Esophagus muscularis mucosa (tissue), 4 donors: Measurements from ENCODE around the gene PHF20. TPM values are rescaled to one million over a fixed set of nuclear protein-coding genes. Genes with fewer than 3 reads are reported as not detected.

Experiments used
- DNase-seq: peaks from one replicate; pipeline ENCODE4 v3.0.0-alpha.2; 2017; ENCODE audit errors: extremely low spot score
- H3K27ac ChIP-seq, 4 donors: fragments of 200-600 bp; sonication (generic); replicated peaks in 1 of 4; 1 replicate in 3 of 4; 2 replicates in 1 of 4; pipeline ENCODE4 v1.5.1; 2016 to 2019; ENCODE audit warnings: mild to moderate bottlenecking in 1 of 4
- H3K27me3 ChIP-seq, 4 donors: fragments of 200-600 bp; sonication (generic); one replicate each; pipeline versions ENCODE4 v1.5.1 to v1.6.0; 2016 to 2019
- H3K36me3 ChIP-seq, 4 donors: fragments of 200-600 bp; sonication (generic); one replicate each; pipeline ENCODE4 v1.5.1; 2016 to 2019
- H3K4me1 ChIP-seq, 4 donors: fragments of 200-600 bp; sonication (generic); one replicate each; pipeline ENCODE4 v1.5.1; 2016 to 2019
- H3K4me3 ChIP-seq, 4 donors: fragments of 200-600 bp; sonication (generic); 1 replicate in 2 of 4; 2 replicates in 2 of 4; pipeline ENCODE4 v1.5.1; 2016 to 2019; ENCODE audit warnings: mild to moderate bottlenecking in 4 of 4, moderate library complexity in 1 of 4
- H3K9me3 ChIP-seq, 4 donors: fragments of 200-600 bp; sonication (generic); 1 replicate in 3 of 4; 2 replicates in 1 of 4; pipeline ENCODE4 v1.5.1; 2016 to 2019
- CTCF ChIP-seq, 3 experiments: fragments of 200-600 bp in 2 of 3; fragments of 450-650 bp in 1 of 3; sonication (generic) in 2 of 3; IDR thresholded peaks; one replicate each; pipeline ENCODE4 v1.5.1; 2017 to 2019; ENCODE audit warnings: antibody characterized with exemption in 3 of 3, mild to moderate bottlenecking in 2 of 3, moderate library complexity in 1 of 3
- EP300 ChIP-seq: sonication (generic); formaldehyde crosslinking; IDR thresholded peaks from one replicate; pipeline ENCODE4 v1.6.1; 2017; ENCODE audit warnings: antibody characterized with exemption
- POLR2A ChIP-seq: fragments of 450-650 bp; IDR thresholded peaks from one replicate; pipeline ENCODE4 v1.6.1; 2017; ENCODE audit warnings: antibody characterized with exemption, moderate library complexity, mild to moderate bottlenecking, low read depth
- POLR2AphosphoS5 ChIP-seq, 2 donors: sonication (generic); formaldehyde crosslinking; IDR thresholded peaks; one replicate each; pipeline ENCODE4 v1.6.1; 2017; ENCODE audit warnings: antibody characterized with exemption in 2 of 2
- WGBS: methylation state at CpG from one replicate; pipeline ENCODE4 v1.1.5; 2018; 5-methylcytosine and 5-hydroxymethylcytosine counted together
- intact Hi-C: fragments of 100-400 bp; cut with DNase I; formaldehyde crosslinking; loops from one replicate; pipeline ENCODE4 v1.15.1; 2023
- total RNA-seq, 4 donors: library from RNA; depleted of rRNA; stranded (reverse); fragments of >200 nt; gene quantifications; one replicate each; pipeline versions ENCODE4 v1.1.0 to v1.2.1, GENCODE V29; 2016

PHF20 gene
- total RNA-seq, 4 donors from 2014 or later, result 45.9 to 62.2 (median 48.0) TPM

- Histone ChIP-seq H3K27me3 (no peaks in the 10 kb centered on the region), H3K36me3 (peaks cover 0 to 3% (median 0%) of the 10 kb centered on the region in 4 donors), H3K4me3 (no peak overlapping the region), H3K4me1 (peaks cover 5 to 16% (median 14%) of the 10 kb centered on the region in 4 donors), H3K27ac (no peak overlapping the region), H3K9me3 (no peaks in the 10 kb centered on the region)
- WGBS, result 92% methylated on average over 8 of the region's 8 CpGs
- DNase-seq, result no peak
- intact Hi-C loops, result loop anchor here (10.0 kb wide), 1 partner anchor 183 kb away; no protein-coding TSS in a partner anchor
- no peak for TF ChIP-seq POLR2A
- TF ChIP-seq CTCF (IDR thresholded peaks at IDR 0.05), result no peak
- no peak for TF ChIP-seq EP300
- TF ChIP-seq POLR2AphosphoS5 (IDR thresholded peaks at IDR 0.05), result no peak
These were observed 115.7 kb downstream of the PHF20 start for GRCh38 chr20:35887393-35888064.

- DNase-seq, result no peak
- intact Hi-C loops, result loop anchor here (10.0 kb wide), 1 partner anchor 184 kb away; no protein-coding TSS in a partner anchor
- Histone ChIP-seq H3K9me3 (no peaks in the 10 kb centered on the region), H3K4me3 (no peak overlapping the region), H3K36me3 (no peaks in the 10 kb centered on the region), H3K27me3 (no peaks in the 10 kb centered on the region), H3K4me1 (peaks cover 5 to 12% (median 9%) of the 10 kb centered on the region in 4 donors), H3K27ac (no peak overlapping the region)
- WGBS, result 100% methylated on average over 1 of the region's 1 CpG
- TF ChIP-seq POLR2AphosphoS5 (IDR thresholded peaks at IDR 0.05) (no peak), EP300 (no peak), POLR2A (no peak), CTCF (IDR thresholded peaks at IDR 0.05) (no peak)
These were observed 116.8 kb downstream of the PHF20 start for GRCh38 chr20:35888657-35889056.

- 84% methylated on average over 2 of the region's 2 CpGs for WGBS
- intact Hi-C loops, result no loop called here
- Histone ChIP-seq H3K4me1 (peaks cover 0 to 5% (median 0%) of the 10 kb centered on the region in 4 donors), H3K27me3 (no peaks in the 10 kb centered on the region), H3K27ac (no peak overlapping the region), H3K4me3 (no peak overlapping the region), H3K36me3 (peaks cover 0 to 12% (median 3%) of the 10 kb centered on the region in 4 donors), H3K9me3 (no peaks in the 10 kb centered on the region)
- DNase-seq, result no peak
- TF ChIP-seq EP300, result no peak
- TF ChIP-seq CTCF (IDR thresholded peaks at IDR 0.05), result no peak
- no peak for TF ChIP-seq POLR2AphosphoS5 (IDR thresholded peaks at IDR 0.05)
- no peak for TF ChIP-seq POLR2A
These were observed 119.6 kb downstream of the PHF20 start for GRCh38 chr20:35891375-35891774.

- no peak overlapping the region for H3K27ac ChIP-seq
- H3K4me3 ChIP-seq, result no peak overlapping the region
- H3K9me3 ChIP-seq, result no peaks in the 10 kb centered on the region
- H3K27me3 ChIP-seq, result no peaks in the 10 kb centered on the region
- no peak for TF ChIP-seq CTCF (IDR thresholded peaks at IDR 0.05)
- TF ChIP-seq EP300, result no peak
- TF ChIP-seq POLR2AphosphoS5 (IDR thresholded peaks at IDR 0.05), result no peak
- TF ChIP-seq POLR2A, result no peak
- WGBS, result 97% methylated on average over 3 of the region's 3 CpGs
- intact Hi-C loops, result no loop called here
- H3K36me3 ChIP-seq, result peaks cover 0 to 12% (median 3%) of the 10 kb centered on the region in 4 donors
- DNase-seq, result no peak
- H3K4me1 ChIP-seq, result no peaks in the 10 kb centered on the region
These were observed 121.1 kb downstream of the PHF20 start for GRCh38 chr20:35892871-35893270.
